H1 (cell line): ENCODE data around the gene TRPV4. TPM values are rescaled to one million over a fixed set of nuclear protein-coding genes. Genes with fewer than 3 reads are reported as not detected.

Source experiments
- CTCF ChIA-PET: fragments of 300-600 bp; sonication (Branson Sonifier 250); formaldehyde crosslinking; loops from one replicate; lab custom pipeline; 2021; ENCODE audit not compliant: partially characterized antibody; lab: Charles Lee
- POLR2A ChIA-PET: fragments of 300-600 bp; sonication (Branson Sonifier 250); formaldehyde crosslinking; loops from one replicate; lab custom pipeline; 2021; ENCODE audit warnings: inconsistent platforms; ENCODE audit not compliant: partially characterized antibody; lab: Charles Lee
- DNase-seq, 2 experiments: peaks; one replicate each; pipeline versions ENCODE4 v3.0.0 to v3.0.0-alpha.2; 2010 to 2022; ENCODE audit warnings: low spot score in 2 of 2, low read depth in 1 of 2, mixed read lengths in 1 of 2
- FAIRE-seq: peaks from 2 replicates; lab custom pipeline; 2011; peaks lifted over from hg19 to GRCh38; lab: Jason Lieb, UNC
- H2AFZ ChIP-seq: 2 replicates; pipeline ENCODE4 v1.8.1; 2012; ENCODE audit warnings: low read length, inconsistent platforms
- H2AK5ac ChIP-seq: 2 replicates; pipeline ENCODE4 v1.6.1; 2013; ENCODE audit warnings: low read depth, low read length
- H2BK120ac ChIP-seq: replicated peaks from 2 replicates; pipeline ENCODE3; 2013; ENCODE audit warnings: low read depth, low read length, inconsistent platforms
- H2BK12ac ChIP-seq: 2 replicates; pipeline ENCODE4 v1.6.1; 2013; ENCODE audit warnings: low read depth, low read length
- H2BK15ac ChIP-seq: 2 replicates; pipeline ENCODE4 v1.6.1; 2013; ENCODE audit warnings: low read length
- H2BK20ac ChIP-seq: 2 replicates; pipeline ENCODE4 v1.6.1; 2013; ENCODE audit warnings: low read length
- H2BK5ac ChIP-seq: 2 replicates; pipeline ENCODE4 v1.6.1; 2013; ENCODE audit warnings: low read depth, low read length
- H3K14ac ChIP-seq: 2 replicates; pipeline ENCODE4 v1.6.1; 2013; ENCODE audit warnings: inconsistent platforms; ENCODE audit not compliant: insufficient read length
- H3K18ac ChIP-seq: 2 replicates; pipeline ENCODE4 v1.6.1; 2013; ENCODE audit warnings: low read length; ENCODE audit errors: extremely low read depth
- H3K23ac ChIP-seq: 2 replicates; pipeline ENCODE4 v1.6.1; 2013; ENCODE audit warnings: inconsistent platforms; ENCODE audit not compliant: insufficient read length
- H3K23me2 ChIP-seq: 2 replicates; pipeline ENCODE4 v1.6.1; 2013; ENCODE audit warnings: low read depth, low read length
- H3K27ac ChIP-seq: 2 replicates; pipeline ENCODE4 v1.6.1; 2011; ENCODE audit warnings: low read depth, low read length, inconsistent platforms
- H3K27me3 ChIP-seq, 4 experiments: replicated peaks in 1 of 4; 1 replicate in 1 of 4; 2 replicates in 3 of 4; pipeline versions ENCODE4 v1.6.1 to v1.8.1; 2011 to 2013; ENCODE audit warnings: low read length in 3 of 4, mild to moderate bottlenecking in 3 of 4, inconsistent platforms in 2 of 4, mixed read lengths in 2 of 4, moderate library complexity in 1 of 4; ENCODE audit not compliant: control insufficient read depth in 3 of 4, insufficient read depth in 3 of 4; ENCODE audit errors: extremely low read depth in 1 of 4
- H3K36me3 ChIP-seq, 4 experiments: 2 replicates each; pipeline versions ENCODE4 v1.6.1 to v1.8.1; 2011 to 2013; ENCODE audit warnings: mild to moderate bottlenecking in 4 of 4, low read length in 3 of 4, moderate library complexity in 2 of 4, control low read depth in 1 of 4, inconsistent platforms in 1 of 4; ENCODE audit not compliant: insufficient read depth in 4 of 4, control insufficient read depth in 2 of 4
- H3K4ac ChIP-seq: replicated peaks from 2 replicates; pipeline ENCODE3; 2013; ENCODE audit warnings: low read length, low read depth, mixed read lengths, inconsistent platforms; ENCODE audit not compliant: insufficient read length
- H3K4me1 ChIP-seq, 4 experiments: replicated peaks in 1 of 4; 1 replicate in 1 of 4; 2 replicates in 3 of 4; pipeline versions ENCODE4 v1.6.1 to v1.8.1; 2011 to 2013; ENCODE audit warnings: low read length in 3 of 4, inconsistent platforms in 2 of 4, mixed read lengths in 1 of 4; ENCODE audit not compliant: insufficient read depth in 4 of 4, control insufficient read depth in 3 of 4
- H3K4me2 ChIP-seq, 2 experiments: 2 replicates each; pipeline versions ENCODE4 v1.6.1 to v1.8.1; 2011 to 2013; ENCODE audit warnings: low read depth in 2 of 2, low read length in 2 of 2, control low read depth in 1 of 2, inconsistent platforms in 1 of 2, mild to moderate bottlenecking in 1 of 2; ENCODE audit not compliant: insufficient read depth in 1 of 2
- H3K4me3 ChIP-seq, 4 experiments: fragments of 200-600, 300-600 bp in 1 of 4; sonication (generic), shearing (Covaris generic), sonication (Bioruptor Twin) in 1 of 4; 2 replicates each; pipeline versions ENCODE4 v1.5.1 to v1.8.1; 2011 to 2016; ENCODE audit warnings: low read length in 4 of 4, low read depth in 3 of 4, control low read depth in 2 of 4, inconsistent platforms in 2 of 4, mild to moderate bottlenecking in 2 of 4, mixed read lengths in 1 of 4, moderate library complexity in 1 of 4; ENCODE audit not compliant: insufficient read depth in 2 of 4; ENCODE audit errors: extremely low read depth in 1 of 4
- H3K56ac ChIP-seq: replicated peaks from 2 replicates; pipeline ENCODE3; 2013; ENCODE audit warnings: low read depth, mild to moderate bottlenecking, mixed read lengths, low read length, inconsistent platforms; ENCODE audit not compliant: insufficient read length
- H3K79me1 ChIP-seq: 2 replicates; pipeline ENCODE4 v1.6.1; 2013; ENCODE audit warnings: low read depth, low read length, control low read depth
- H3K79me2 ChIP-seq, 2 experiments: 2 replicates each; pipeline versions ENCODE4 v1.6.1 to v1.8.1; 2012 to 2013; ENCODE audit warnings: low read length in 2 of 2, mild to moderate bottlenecking in 2 of 2, inconsistent platforms in 1 of 2; ENCODE audit not compliant: insufficient read depth in 2 of 2, control insufficient read depth in 1 of 2
- H3K9ac ChIP-seq, 4 experiments: replicated peaks in 1 of 4; 1 replicate in 1 of 4; 2 replicates in 3 of 4; pipeline versions ENCODE4 v1.6.1 to v1.8.1; 2011 to 2013; ENCODE audit warnings: low read depth in 3 of 4, low read length in 3 of 4, control low read depth in 2 of 4, mild to moderate bottlenecking in 2 of 4, moderate library complexity in 2 of 4, inconsistent platforms in 1 of 4; ENCODE audit errors: extremely low read depth in 1 of 4
- H3K9me3 ChIP-seq, 2 experiments: 2 replicates each; pipeline versions ENCODE4 v1.6.1 to v1.8.1; 2012 to 2013; ENCODE audit warnings: mild to moderate bottlenecking in 2 of 2, moderate library complexity in 2 of 2, control low read depth in 1 of 2, inconsistent platforms in 1 of 2, low read depth in 1 of 2, low read length in 1 of 2, mixed read lengths in 1 of 2; ENCODE audit not compliant: insufficient read depth in 2 of 2
- H4K20me1 ChIP-seq, 2 experiments: replicated peaks in 1 of 2; 2 replicates each; pipeline versions ENCODE3 to v1.8.1; 2011 to 2013; ENCODE audit warnings: inconsistent platforms in 2 of 2, low read length in 2 of 2, mild to moderate bottlenecking in 1 of 2; ENCODE audit not compliant: insufficient read depth in 2 of 2, control insufficient read depth in 1 of 2
- H4K5ac ChIP-seq: 2 replicates; pipeline ENCODE4 v1.6.1; 2013; ENCODE audit warnings: low read length, low read depth, mixed read lengths, inconsistent platforms; ENCODE audit not compliant: insufficient read length
- H4K8ac ChIP-seq: 2 replicates; pipeline ENCODE4 v1.8.0; 2013; ENCODE audit warnings: mild to moderate bottlenecking, moderate library complexity, low read length, inconsistent platforms; ENCODE audit not compliant: insufficient read depth; ENCODE audit errors: extremely low read depth
- H4K91ac ChIP-seq: replicated peaks from 2 replicates; pipeline ENCODE3; 2013; ENCODE audit warnings: low read length, mixed read lengths, inconsistent platforms; ENCODE audit not compliant: insufficient read length
- BRCA1 ChIP-seq: IDR thresholded peaks from 2 replicates; pipeline ENCODE4 v1.6.1; 2012; ENCODE audit warnings: low read depth, low read length, improper control_type of control experiment
- CBX5 ChIP-seq: fragments of 300-800, 300-1000 bp; sonication (generic); IDR thresholded peaks from 2 replicates; pipeline ENCODE4 v1.7.1; 2016; ENCODE audit warnings: antibody characterized with exemption, low read length, low read depth
- EGR1 ChIP-seq: IDR thresholded peaks from 2 replicates; pipeline ENCODE4 v1.6.1; 2011; ENCODE audit warnings: low read depth, low read length, borderline replicate concordance
- FOSL1 ChIP-seq: IDR thresholded peaks from 2 replicates; pipeline ENCODE4 v1.6.1; 2011; ENCODE audit warnings: mild to moderate bottlenecking, low read depth, low read length, moderate library complexity; ENCODE audit not compliant: insufficient read depth
- JUND ChIP-seq: IDR thresholded peaks from 2 replicates; pipeline ENCODE4 v1.6.1; 2011; ENCODE audit warnings: mild to moderate bottlenecking, improper control_type of control experiment, low read length
- MAFK ChIP-seq: IDR thresholded peaks from 2 replicates; pipeline ENCODE4 v1.6.1; 2012; ENCODE audit warnings: low read depth, mild to moderate bottlenecking, improper control_type of control experiment, low read length
- PHF8 ChIP-seq: fragments of 200-600 bp; sonication (generic); conservative IDR thresholded peaks from 2 replicates; pipeline ENCODE4 v1.7.1; 2012; ENCODE audit warnings: low read depth, mild to moderate bottlenecking, inconsistent platforms, low read length, moderate library complexity
- POLR2A ChIP-seq, 2 experiments: IDR thresholded peaks; 1 replicate in 1 of 2; 2 replicates in 1 of 2; pipeline ENCODE4 v1.6.1; 2011; ENCODE audit warnings: low read depth in 2 of 2, low read length in 2 of 2, mild to moderate bottlenecking in 2 of 2; ENCODE audit errors: control extremely low read depth in 1 of 2
- POU5F1 ChIP-seq: IDR thresholded peaks from 2 replicates; pipeline ENCODE4 v1.6.1; 2011; ENCODE audit warnings: low read depth, mild to moderate bottlenecking, low read length, moderate library complexity
- RBBP5 ChIP-seq: IDR thresholded peaks from 2 replicates; pipeline ENCODE4 v1.7.1; 2012; ENCODE audit warnings: low read depth, mild to moderate bottlenecking, inconsistent platforms, low read length, moderate library complexity, borderline replicate concordance
- SP1 ChIP-seq: IDR thresholded peaks from 2 replicates; pipeline ENCODE4 v1.6.1; 2011; ENCODE audit warnings: low read depth, low read length
- SRF ChIP-seq: IDR thresholded peaks from 2 replicates; pipeline ENCODE4 v1.6.1; 2011; ENCODE audit warnings: mild to moderate bottlenecking, low read depth, low read length, moderate library complexity
- TAF7 ChIP-seq: optimal IDR thresholded peaks from 2 replicates; pipeline ENCODE3; 2011; ENCODE audit warnings: low read depth, mild to moderate bottlenecking, inconsistent platforms, low read length, moderate library complexity, borderline replicate concordance
- TBP ChIP-seq: IDR thresholded peaks from 2 replicates; pipeline ENCODE4 v1.6.1; 2011; ENCODE audit warnings: low read depth, low read length, improper control_type of control experiment
- TEAD4 ChIP-seq: IDR thresholded peaks from 2 replicates; pipeline ENCODE4 v1.6.1; 2012; ENCODE audit warnings: low read depth, low read length, inconsistent platforms, mixed read lengths
- YY1 ChIP-seq: IDR thresholded peaks from 2 replicates; pipeline ENCODE4 v1.6.1; 2011; ENCODE audit warnings: low read depth, mild to moderate bottlenecking, low read length
- WGBS, 2 experiments: shearing (Covaris generic) in 1 of 2; methylation state at CpG; one replicate each; pipeline versions ENCODE4 v1.1.6 to v1.1.7; 2013 to 2015; ENCODE audit warnings: low lambda C conversion rate in 2 of 2, mixed read lengths in 2 of 2, inconsistent platforms in 1 of 2, low coverage in 1 of 2, missing lambda C conversion rate in 1 of 2; ENCODE audit not compliant: insufficient replicate concordance in 2 of 2, insufficient coverage in 1 of 2, insufficient read length in 1 of 2; ENCODE audit errors: extremely low coverage in 1 of 2, missing lambda C conversion rate in 1 of 2; 5-methylcytosine and 5-hydroxymethylcytosine counted together
- polyA plus RNA-seq, 7 experiments: library from polyadenylated mRNA; depleted of rRNA in 3 of 7; stranded (reverse) in 5 of 7; unstranded in 2 of 7; fragments of >200 nt in 5 of 7; fragments of 200-250 nt in 2 of 7; gene quantifications; 1 replicate in 5 of 7; 2 replicates in 1 of 7; 4 replicates in 1 of 7; pipeline versions ENCODE4 v1.2.1 to v1.2.3, GENCODE V29; 2011 to 2013; ENCODE audit warnings: missing spikeins in 2 of 7, mixed read lengths in 2 of 7
- total RNA-seq: library from RNA; stranded (reverse); fragmentation: NEBNext Ultra II Directional; extraction: Animal tissue kit (Norgen Biotek cat#: 25700); gene quantifications from 2 replicates; pipeline ENCODE4 v1.2.1, GENCODE V29; 2021

The TRPV4 gene
- total and polyA plus RNA-seq, 2 of the 8 experiments (the other 6 are each of a cell fraction or from before 2014, with no cell fraction given), result 2.1 to 6.2 TPM

DNA sequence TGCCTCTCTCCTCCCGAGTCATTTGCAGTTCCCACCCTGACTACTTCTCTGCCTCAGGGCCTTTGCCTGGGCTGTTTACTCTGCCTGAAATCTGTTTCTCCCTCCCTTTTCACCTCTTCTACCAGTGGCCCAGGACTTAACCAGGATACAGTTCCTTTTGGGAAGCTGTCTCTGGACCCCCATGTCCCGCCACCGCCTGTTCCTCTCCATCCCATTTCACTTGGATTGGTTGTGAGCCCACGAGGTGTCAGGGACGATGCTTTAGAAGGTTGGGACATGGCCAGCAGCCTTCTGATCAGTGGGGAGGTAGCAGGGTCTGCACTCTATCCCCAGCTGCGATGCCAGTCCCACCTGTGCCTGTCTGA lies 67.8 kb downstream of the TRPV4 start:
- Histone ChIP-seq H3K9me3 (no peaks in the 10 kb centered on the region), H3K23me2 (no peaks in the 10 kb centered on the region), H2BK120ac (no peak overlapping the region), H3K4me3 (no peak overlapping the region), H3K4ac (no peak overlapping the region), H3K14ac (no peak overlapping the region), H3K18ac (no peak overlapping the region), H3K9ac (no peak overlapping the region), H3K27ac (no peak overlapping the region), H4K8ac (no peak overlapping the region; the same call in 1 of the 2 replicates), H3K36me3 (no peaks in the 10 kb centered on the region), H2BK5ac (no peak overlapping the region), H2AK5ac (no peak overlapping the region), H3K4me2 (no peak overlapping the region), H3K23ac (no peak overlapping the region), H3K4me1 (peaks cover 0 to 5% (median 0%) of the 10 kb centered on the region in 4 experiments; a peak in 3 of 7 replicates), H4K20me1 (no peaks in the 10 kb centered on the region), H3K56ac (no peak overlapping the region), H4K5ac (no peak overlapping the region), H3K27me3 (no peaks in the 10 kb centered on the region), H2BK15ac (no peak overlapping the region), H3K79me1 (no peaks in the 10 kb centered on the region), H2BK12ac (no peak overlapping the region), H3K79me2 (no peaks in the 10 kb centered on the region), H2BK20ac (no peak overlapping the region), H4K91ac (no peak overlapping the region), H2AFZ (no peak overlapping the region)
- ChIA-PET CTCF (interaction anchor here (0.6 to 10.0 kb wide), 11 partner anchors 9 to 333 kb away, joined by 3 to 120 read pairs (median 7); no protein-coding TSS in a partner anchor), POLR2A (no interaction called here)
- 96% methylated on average over 6 of the region's 6 CpGs; no CpG with 5 or more reads in 1 of the 2 experiments for WGBS, 2 experiments
- no peak for DNase-seq
- FAIRE-seq, result no peak
- TF ChIP-seq JUND (no peak), FOSL1 (no peak), POU5F1 (no peak), EGR1 (no peak), PHF8 (no peak), RBBP5 (no peak), TBP (no peak), SRF (no peak), SP1 (no peak), TEAD4 (no peak), YY1 (no peak), CBX5 (no peak), MAFK (no peak), BRCA1 (no peak), TAF7 (no peak), POLR2A (IDR thresholded peaks at IDR 0.05; ENCODE audit: control extremely low read depth in 1 of 2, low read depth in 2 of 2, low read length in 2 of 2) (no peak)
